GM21528 (cell line): Measurements from ENCODE around the gene ATXN7.

ENCODE experiments used
- ATAC-seq: cut with Tn5 transposase; IDR thresholded peaks from one replicate; pipeline ENCODE4 v1.9.1; 2021; ENCODE audit warnings: mild to moderate bottlenecking, moderate library complexity; ENCODE audit not compliant: unreplicated experiment, low FRiP score

Gene ATXN7

DNA sequence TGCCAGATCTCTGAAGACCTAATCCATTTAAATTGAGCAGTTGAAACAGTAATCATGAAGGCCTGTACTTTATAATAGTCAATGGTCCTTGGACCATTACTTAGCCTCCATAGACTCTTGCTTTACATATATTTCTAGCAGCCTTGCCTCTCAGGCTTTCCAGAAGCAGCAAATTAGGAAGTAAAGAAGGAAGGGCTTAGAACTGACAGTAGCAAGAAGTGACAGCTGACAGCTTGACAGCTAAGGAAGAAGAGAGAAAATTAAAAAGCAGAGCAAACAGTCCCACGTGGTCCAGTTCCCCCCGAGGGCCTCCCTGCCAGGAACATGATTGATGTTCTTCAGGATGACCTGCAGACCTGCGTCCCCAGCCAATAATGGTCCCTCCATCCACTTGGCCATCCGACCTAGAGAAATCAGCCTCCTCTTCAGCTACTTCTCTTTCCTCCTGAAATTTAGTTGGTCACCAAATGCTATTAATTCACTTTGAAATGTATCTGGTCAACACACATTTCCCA lies 174.6 kb downstream of the ATXN7 start:
- ATAC-seq: no peak

DNA sequence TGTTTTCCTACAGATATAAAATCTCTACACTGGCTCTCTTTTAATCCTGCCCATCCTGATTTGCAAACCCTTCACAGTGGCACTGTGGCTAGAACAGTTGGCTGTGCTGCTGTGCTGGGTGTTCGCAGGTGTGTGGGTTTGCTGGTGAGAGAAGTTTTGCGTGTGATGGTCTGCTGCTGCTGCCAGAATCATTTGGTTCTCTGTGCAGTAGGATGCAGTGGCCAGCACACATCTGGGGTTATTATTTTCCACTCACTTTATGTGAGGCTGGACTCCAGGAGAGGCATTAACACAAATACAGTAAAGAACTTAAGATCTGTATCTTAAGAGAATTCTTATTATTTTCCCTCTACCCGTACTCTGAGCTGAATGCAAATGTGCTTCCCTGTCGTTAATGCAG lies 175.7 kb downstream of the ATXN7 start:
- ATAC-seq: no peak

DNA sequence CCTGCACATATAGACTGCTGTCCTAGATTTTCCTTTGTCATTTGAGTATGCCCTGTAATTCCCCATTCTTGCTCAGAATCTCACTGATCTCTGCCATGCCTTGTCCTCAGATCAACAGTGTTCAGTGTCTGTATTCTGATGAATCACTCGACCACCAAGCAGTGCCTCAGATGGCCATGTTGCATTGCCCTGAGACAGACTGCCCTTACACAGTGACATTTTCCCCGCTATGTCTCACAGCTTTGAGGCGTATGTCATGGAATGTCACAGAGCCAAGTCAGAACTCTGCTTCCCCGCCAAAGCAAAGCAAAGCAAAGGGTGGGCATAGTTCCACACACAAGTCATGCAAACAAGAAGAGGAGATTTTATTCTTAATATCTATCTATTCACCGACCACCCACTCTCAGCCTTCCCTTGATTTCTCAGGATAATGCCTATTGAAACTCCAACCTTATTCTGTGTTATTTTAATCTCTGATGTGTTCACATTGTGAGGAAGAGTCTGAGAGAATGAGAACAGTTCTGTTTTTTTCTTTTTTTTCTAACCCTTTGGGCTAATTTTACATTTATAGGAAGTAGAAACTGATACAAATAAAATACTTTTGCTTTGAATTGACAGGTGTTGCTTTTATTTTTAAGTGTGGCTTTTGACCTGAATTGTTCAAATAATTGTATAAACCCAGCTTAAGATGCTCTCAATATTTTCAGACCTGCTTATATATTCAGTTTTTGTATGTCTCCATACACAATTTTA lies 176.5 kb downstream of the ATXN7 start:
- ATAC-seq: no peak

DNA sequence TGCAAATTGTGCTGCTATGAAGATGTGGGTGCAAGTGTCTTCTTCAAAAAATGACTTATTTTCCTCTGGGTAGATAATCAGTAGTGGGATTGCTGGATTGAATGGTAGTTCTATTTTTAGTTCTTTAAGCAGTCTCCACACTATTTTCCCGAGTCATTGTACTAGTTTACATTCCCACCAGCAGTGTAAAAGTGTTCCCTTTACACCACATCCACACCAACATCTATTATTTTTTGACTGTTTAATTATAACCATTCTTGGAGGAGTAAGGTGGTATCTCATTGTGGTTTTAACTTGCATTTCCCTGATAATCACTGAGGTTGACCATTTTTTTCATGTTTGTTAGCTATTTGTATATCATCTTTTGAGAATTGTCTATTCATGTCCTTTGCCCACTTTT lies 179.3 kb downstream of the ATXN7 start:
- no peak for ATAC-seq

DNA sequence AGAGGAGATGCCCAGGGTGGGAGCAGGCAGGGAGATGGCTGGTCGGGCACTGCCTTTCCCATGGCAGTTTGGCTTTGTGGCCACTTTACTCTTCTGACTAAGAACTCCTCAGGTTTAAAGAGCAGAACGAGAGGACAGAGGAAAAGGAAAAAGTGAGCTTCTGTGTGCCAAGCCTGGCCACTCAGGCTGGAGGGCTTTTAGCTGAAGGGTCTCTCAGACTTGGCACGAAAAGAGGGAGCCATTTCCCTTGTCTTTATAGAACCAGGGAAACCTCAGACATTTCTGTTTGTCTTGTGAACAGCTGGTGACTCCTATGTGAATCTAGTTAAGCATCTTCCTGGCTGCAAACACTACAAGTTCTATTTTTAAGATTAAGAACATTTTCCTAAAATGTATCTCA lies 182.9 kb downstream of the ATXN7 start:
- ATAC-seq: no peak

DNA sequence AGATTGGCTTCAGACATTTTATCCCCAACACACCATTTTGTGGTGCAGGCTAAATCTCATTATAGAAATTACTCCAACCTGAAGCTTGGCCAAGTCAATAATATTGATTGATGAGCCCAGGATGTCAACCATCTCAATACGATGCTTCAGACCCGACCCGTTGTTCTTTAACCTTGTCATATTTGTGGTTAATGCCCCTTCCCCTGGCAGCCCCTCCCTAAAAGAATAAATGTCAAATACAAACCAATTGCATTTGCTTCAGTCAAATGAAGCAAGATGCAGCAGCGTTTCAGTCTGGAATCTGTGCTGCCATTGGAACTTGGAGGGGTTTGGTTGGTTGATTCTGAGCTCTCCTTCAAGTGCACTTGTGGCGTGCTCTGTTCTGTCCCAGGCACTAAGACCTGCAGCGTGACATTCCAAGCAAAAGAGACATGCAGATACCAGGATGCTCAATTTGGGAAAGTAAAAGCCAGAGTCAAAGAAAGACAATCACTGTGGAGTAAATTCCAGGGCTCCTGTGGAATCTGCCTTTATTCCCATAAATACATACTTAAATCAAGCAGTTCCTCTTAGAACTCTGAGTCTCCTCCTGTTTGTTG lies 183.4 kb downstream of the ATXN7 start:
- no peak for ATAC-seq

DNA sequence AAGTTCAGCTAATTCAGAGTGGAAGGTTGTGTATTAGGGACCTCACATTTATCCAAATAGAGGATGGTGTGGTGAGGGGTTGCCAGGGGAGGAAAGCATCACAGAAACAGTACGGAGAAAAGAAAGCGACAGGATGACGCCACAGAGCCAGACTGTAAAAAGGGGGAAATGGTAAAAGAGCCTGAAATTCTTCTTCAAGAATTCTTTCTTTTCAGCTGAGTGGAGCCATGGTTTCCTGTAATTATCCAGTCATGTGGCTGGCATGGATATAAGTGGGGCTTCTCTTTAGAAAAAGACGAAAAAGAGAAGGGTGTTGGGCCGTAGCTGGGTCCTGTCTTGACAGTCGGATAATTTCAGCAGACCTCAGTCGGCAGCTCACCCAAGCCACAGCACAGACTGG lies 184.1 kb downstream of the ATXN7 start:
- no peak for ATAC-seq

DNA sequence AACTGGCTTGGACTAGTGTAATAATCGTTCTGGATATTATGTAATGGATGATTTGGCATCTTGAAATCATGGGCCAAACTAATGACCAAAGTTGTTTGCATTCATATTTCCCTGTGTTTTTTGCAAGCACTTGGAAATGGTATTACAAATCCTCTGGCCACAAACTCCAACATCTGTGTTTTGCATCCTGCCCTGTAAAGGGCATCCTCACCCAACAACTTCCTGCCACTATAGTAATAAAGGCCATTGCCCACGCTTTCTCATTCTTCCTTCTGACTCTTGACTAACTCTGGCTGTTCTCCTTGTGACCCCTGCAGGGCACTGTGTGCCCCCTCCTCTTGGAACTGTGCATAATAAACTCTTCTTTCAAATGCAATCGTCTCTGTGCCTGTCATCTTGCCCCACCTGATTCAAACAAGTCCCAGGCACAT lies 185.0 kb downstream of the ATXN7 start:
- ATAC-seq: no peak

DNA sequence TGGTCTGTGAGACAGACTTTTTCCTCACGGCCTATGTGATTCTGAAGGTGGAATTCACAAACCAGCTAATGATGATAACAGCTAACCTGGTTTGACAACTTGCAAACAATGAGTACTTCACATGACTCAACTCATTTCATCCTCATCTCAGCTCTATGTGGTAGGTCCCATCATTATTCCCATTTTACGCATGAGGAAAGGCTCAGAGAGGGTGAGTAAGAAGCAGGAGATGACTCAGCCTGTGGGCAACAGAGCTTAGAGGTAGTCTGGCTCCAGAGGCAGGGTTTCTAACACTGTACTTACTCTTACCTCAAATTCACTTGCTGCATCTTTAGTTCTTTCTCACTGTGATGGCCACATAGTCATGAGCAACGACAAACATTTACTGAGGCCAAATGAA lies 185.5 kb downstream of the ATXN7 start:
- no peak for ATAC-seq

DNA sequence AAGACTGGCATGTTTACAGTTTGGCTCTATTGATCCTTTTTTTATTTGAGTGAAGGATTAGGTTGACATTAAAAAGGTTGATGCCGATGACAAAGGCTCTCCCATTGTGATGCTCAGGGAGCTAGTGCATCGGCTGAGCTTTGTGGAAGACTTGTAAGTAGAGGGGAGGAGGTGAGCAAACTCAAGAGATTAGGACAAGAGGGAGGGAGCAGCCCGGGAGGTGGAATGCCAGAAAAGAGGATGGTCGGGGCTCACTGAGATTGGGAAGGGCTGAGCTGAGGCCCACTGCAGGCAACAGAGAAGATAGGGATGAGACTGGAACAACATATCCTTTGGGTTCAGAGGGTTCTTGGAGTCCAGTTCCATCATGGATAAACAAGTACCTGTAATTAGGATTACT lies 186.2 kb downstream of the ATXN7 start:
- no peak for ATAC-seq
